Sigmoid colon (tissue), 7 donors: ENCODE data around the gene MEGF6. TPM values are rescaled to one million over a fixed set of nuclear protein-coding genes. Genes with fewer than 3 reads are reported as not detected.

Experiments used
- DNase-seq: peaks from one replicate; pipeline ENCODE4 v3.0.0-alpha.2; 2019
- H3K27ac ChIP-seq, 4 donors: fragments of 200-600 bp; sonication (generic); one replicate each; pipeline ENCODE4 v1.5.1; 2016 to 2019; ENCODE audit warnings: mild to moderate bottlenecking in 1 of 4
- H3K27me3 ChIP-seq, 3 donors: fragments of 200-600 bp; sonication (generic); one replicate each; pipeline ENCODE4 v1.5.1; 2019; ENCODE audit warnings: mild to moderate bottlenecking in 1 of 3
- H3K36me3 ChIP-seq, 4 donors: fragments of 200-600 bp; sonication (generic); one replicate each; pipeline ENCODE4 v1.5.1; 2016 to 2019
- H3K4me1 ChIP-seq, 4 donors: fragments of 200-600 bp; sonication (generic); one replicate each; pipeline ENCODE4 v1.5.1; 2017 to 2019
- H3K4me3 ChIP-seq, 4 donors: fragments of 200-600 bp; sonication (generic); one replicate each; pipeline ENCODE4 v1.5.1; 2017 to 2019; ENCODE audit warnings: mild to moderate bottlenecking in 2 of 4, moderate library complexity in 1 of 4
- H3K9me3 ChIP-seq, 4 donors: fragments of 200-600 bp in 3 of 4; sonication (generic) in 3 of 4; one replicate each; pipeline versions ENCODE4 v1.5.1 to v1.6.1; 2013 to 2019
- EP300 ChIP-seq, 4 donors: sonication (generic); formaldehyde crosslinking; IDR thresholded peaks; one replicate each; pipeline ENCODE4 v1.6.1; 2017; ENCODE audit warnings: antibody characterized with exemption in 4 of 4
- POLR2A ChIP-seq, 2 donors: fragments of 450-650 bp; IDR thresholded peaks; one replicate each; pipeline ENCODE4 v1.6.1; 2016; ENCODE audit warnings: antibody characterized with exemption in 2 of 2, mild to moderate bottlenecking in 2 of 2, moderate library complexity in 2 of 2
- POLR2AphosphoS5 ChIP-seq, 4 donors: sonication (generic); formaldehyde crosslinking; IDR thresholded peaks; one replicate each; pipeline ENCODE4 v1.6.1; 2017; ENCODE audit warnings: antibody characterized with exemption in 4 of 4
- WGBS, 2 donors: extraction: QIAGEN DNeasy Blood & Tissue Kit; methylation state at CpG; one replicate each; pipeline ENCODE4 v1.1.7; 2013; 5-methylcytosine and 5-hydroxymethylcytosine counted together
- intact Hi-C: fragments of 100-400 bp; cut with DNase I; formaldehyde crosslinking; loops from one replicate; pipeline ENCODE4 v1.15.1; 2023
- polyA plus RNA-seq, 3 donors: library from polyadenylated mRNA; stranded (reverse); fragments of 200-250 nt; gene quantifications; one replicate each; pipeline ENCODE4 v1.2.3, GENCODE V29; 2013
- total RNA-seq, 4 donors: library from RNA; depleted of rRNA; stranded (reverse); fragments of >200 nt; gene quantifications; one replicate each; pipeline ENCODE4 v1.1.0, GENCODE V29; 2016
- TF ChIP-seq, protein P1 (sequence below), 4 experiments: fragments of 450-650 bp in 3 of 4; fragments of 200-600 bp in 1 of 4; IDR thresholded peaks; one replicate each; pipeline ENCODE4 v1.5.1; 2016 to 2019; ENCODE audit warnings: antibody characterized with exemption in 4 of 4, mild to moderate bottlenecking in 3 of 4, moderate library complexity in 2 of 4
- donor health status: healthy with polysubstance abuse.
- donor health status: Bipolar disorder and iron deficiency.
- donor health status: healthy.

MEGF6 gene
- total and polyA plus RNA-seq, 7 donors = 2.4 to 31.9 (median 7.8) TPM; not detected in 1

GRCh38 chr1:3453891-3454810, 157.2 kb downstream of the MEGF6 start, which contains the start of gene ARHGEF16:
TSS of gene ARHGEF16 (plus strand) at chr1:3454665. CDS start at chr1:3463085, 8,420 bp downstream.
- WGBS, 2 donors = 3 to 5% methylated on average over 84 of the region's 84 CpGs
- peaks cover 0 to 21% (median 16%) of the 10 kb centered on the region in 4 donors for H3K4me1 ChIP-seq
- no peaks in the 10 kb centered on the region for H3K9me3 ChIP-seq
- intact Hi-C loops = loop anchor here (2.0 kb wide), 1 partner anchor 167 kb away; no protein-coding TSS in a partner anchor
- H3K27me3 ChIP-seq = peaks cover 26 to 75% (median 46%) of the 10 kb centered on the region in 3 donors
- TF ChIP-seq EP300 (IDR thresholded peaks at IDR 0.05) = no peak
- no peak for TF ChIP-seq POLR2A (IDR thresholded peaks at IDR 0.05)
- TF ChIP-seq, protein P1, sequence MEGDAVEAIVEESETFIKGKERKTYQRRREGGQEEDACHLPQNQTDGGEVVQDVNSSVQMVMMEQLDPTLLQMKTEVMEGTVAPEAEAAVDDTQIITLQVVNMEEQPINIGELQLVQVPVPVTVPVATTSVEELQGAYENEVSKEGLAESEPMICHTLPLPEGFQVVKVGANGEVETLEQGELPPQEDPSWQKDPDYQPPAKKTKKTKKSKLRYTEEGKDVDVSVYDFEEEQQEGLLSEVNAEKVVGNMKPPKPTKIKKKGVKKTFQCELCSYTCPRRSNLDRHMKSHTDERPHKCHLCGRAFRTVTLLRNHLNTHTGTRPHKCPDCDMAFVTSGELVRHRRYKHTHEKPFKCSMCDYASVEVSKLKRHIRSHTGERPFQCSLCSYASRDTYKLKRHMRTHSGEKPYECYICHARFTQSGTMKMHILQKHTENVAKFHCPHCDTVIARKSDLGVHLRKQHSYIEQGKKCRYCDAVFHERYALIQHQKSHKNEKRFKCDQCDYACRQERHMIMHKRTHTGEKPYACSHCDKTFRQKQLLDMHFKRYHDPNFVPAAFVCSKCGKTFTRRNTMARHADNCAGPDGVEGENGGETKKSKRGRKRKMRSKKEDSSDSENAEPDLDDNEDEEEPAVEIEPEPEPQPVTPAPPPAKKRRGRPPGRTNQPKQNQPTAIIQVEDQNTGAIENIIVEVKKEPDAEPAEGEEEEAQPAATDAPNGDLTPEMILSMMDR (IDR thresholded peaks at IDR 0.05) = peak in 1 of 4 experiments; percentile 9
- no peak for TF ChIP-seq POLR2AphosphoS5 (IDR thresholded peaks at IDR 0.05)
- no peak for DNase-seq
- H3K4me3 ChIP-seq = peak within 1 kb of the TSS; percentile 9 to 48 (median 44)
- no peaks in the 10 kb centered on the region for H3K36me3 ChIP-seq
- peak within 1 kb of the TSS in 3 of 4 donors; percentile 4 to 50 (median 19) for H3K27ac ChIP-seq

GRCh38 chr1:3453203-3453761, 158.0 kb downstream of the MEGF6 start:
- intact Hi-C loops = loop anchor here (2.0 kb wide), 1 partner anchor 168 kb away; no protein-coding TSS in a partner anchor
- Histone ChIP-seq H3K27me3 (peaks cover 26 to 81% (median 46%) of the 10 kb centered on the region in 3 donors), H3K4me3 (no peak overlapping the region), H3K36me3 (no peaks in the 10 kb centered on the region), H3K27ac (no peak overlapping the region), H3K9me3 (no peaks in the 10 kb centered on the region), H3K4me1 (peaks cover 0 to 21% (median 16%) of the 10 kb centered on the region in 4 donors)
- TF ChIP-seq POLR2AphosphoS5 (IDR thresholded peaks at IDR 0.05) = no peak
- TF ChIP-seq, protein P1 (IDR thresholded peaks at IDR 0.05) = peak; percentile 34 to 88 (median 84)
- 20 to 31% methylated on average over 18 of the region's 18 CpGs for WGBS, 2 donors
- peak; percentile 78 for DNase-seq

- no peak overlapping the region for H3K4me3 ChIP-seq
- TF ChIP-seq, protein P1 (IDR thresholded peaks at IDR 0.05) = no peak
- TF ChIP-seq EP300 (IDR thresholded peaks at IDR 0.05) (no peak), POLR2AphosphoS5 (IDR thresholded peaks at IDR 0.05) (no peak), POLR2A (IDR thresholded peaks at IDR 0.05) (no peak)
- H3K27me3 ChIP-seq = peaks cover 26 to 86% (median 46%) of the 10 kb centered on the region in 3 donors
- no peaks in the 10 kb centered on the region for H3K36me3 ChIP-seq
- peaks cover 0 to 21% (median 16%) of the 10 kb centered on the region in 4 donors for H3K4me1 ChIP-seq
- no peaks in the 10 kb centered on the region for H3K9me3 ChIP-seq
- H3K27ac ChIP-seq = no peak overlapping the region
- DNase-seq = no peak
- intact Hi-C loops = loop anchor here (2.0 kb wide), 1 partner anchor 168 kb away; no protein-coding TSS in a partner anchor
- 39 to 51% methylated on average over 5 of the region's 5 CpGs for WGBS, 2 donors
Measured at GRCh38 chr1:3452866-3453175, 158.5 kb downstream of the MEGF6 start.

DNA sequence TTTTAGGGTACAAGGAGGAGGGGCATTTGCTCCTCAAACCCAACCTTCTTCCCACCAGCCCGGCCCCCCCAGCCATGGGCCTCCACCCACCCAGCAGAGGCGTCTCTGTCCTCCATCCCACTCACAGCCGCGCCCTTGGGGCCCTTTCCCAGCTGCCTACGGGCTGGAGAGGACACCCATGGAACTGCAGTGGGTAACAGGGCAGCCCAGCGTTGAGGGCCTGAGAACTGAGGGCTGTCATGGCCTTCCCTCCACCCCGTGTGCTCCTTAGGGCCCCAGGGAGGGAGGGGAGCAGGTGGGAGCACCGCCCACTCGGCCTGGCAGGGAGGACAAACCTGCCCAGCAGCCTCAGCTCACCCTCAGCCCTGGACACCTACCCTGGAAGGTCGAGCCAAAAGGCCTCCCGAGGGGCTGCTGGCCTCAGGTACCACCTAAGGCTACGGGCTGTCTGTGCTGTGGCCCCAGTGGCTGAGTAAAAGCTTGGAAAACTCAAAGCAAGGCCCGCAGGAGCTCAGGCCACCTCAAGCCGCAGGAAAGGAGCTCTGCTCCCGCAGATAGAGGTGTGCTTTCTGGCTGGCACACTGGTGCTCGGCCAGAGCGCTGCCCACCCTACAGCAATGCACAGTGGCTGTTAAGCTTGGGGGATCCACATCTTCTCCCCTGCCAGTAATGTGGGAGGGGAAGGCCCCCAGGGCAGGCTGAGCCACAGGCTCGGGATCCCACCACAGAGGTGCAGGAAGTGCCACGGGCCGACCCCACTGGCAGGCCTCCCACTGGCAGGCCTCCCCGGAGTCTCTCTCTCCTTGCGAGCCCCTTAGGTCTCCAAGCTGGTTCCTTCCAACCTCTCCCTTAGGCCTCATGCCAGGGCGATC, 159.1 kb downstream of the MEGF6 start:
- 59 to 73% methylated on average over 23 of the region's 23 CpGs for WGBS, 2 donors
- H3K9me3 ChIP-seq = no peaks in the 10 kb centered on the region
- H3K27ac ChIP-seq = no peak overlapping the region
- no peak for DNase-seq
- H3K36me3 ChIP-seq = no peaks in the 10 kb centered on the region
- peaks cover 0 to 21% (median 16%) of the 10 kb centered on the region in 4 donors for H3K4me1 ChIP-seq
- TF ChIP-seq POLR2AphosphoS5 (IDR thresholded peaks at IDR 0.05) (no peak), POLR2A (IDR thresholded peaks at IDR 0.05) (no peak), EP300 (IDR thresholded peaks at IDR 0.05) (no peak)
- TF ChIP-seq, protein P1 (IDR thresholded peaks at IDR 0.05) = no peak
- no peak overlapping the region for H3K4me3 ChIP-seq
- intact Hi-C loops = loop anchor here (2.0 kb wide), 1 partner anchor 169 kb away; no protein-coding TSS in a partner anchor
- H3K27me3 ChIP-seq = peaks cover 26 to 85% (median 46%) of the 10 kb centered on the region in 3 donors
